ENCODE results near the gene CD84. TPM values are rescaled to one million over a fixed set of nuclear protein-coding genes. Genes with fewer than 3 reads are reported as not detected.
A peak's percentile ranks its signal among the peaks of the same experiment; 100 is the strongest.
"Not testable (repeated sequence)": the region's sequence is repeated elsewhere in the genome, so short reads cannot be mapped to it uniquely, and the experiment has no call there.

Gene CD84
- total RNA-seq, 2 donors from 2014 or later: 66.2 to 71.6 TPM

DNA sequence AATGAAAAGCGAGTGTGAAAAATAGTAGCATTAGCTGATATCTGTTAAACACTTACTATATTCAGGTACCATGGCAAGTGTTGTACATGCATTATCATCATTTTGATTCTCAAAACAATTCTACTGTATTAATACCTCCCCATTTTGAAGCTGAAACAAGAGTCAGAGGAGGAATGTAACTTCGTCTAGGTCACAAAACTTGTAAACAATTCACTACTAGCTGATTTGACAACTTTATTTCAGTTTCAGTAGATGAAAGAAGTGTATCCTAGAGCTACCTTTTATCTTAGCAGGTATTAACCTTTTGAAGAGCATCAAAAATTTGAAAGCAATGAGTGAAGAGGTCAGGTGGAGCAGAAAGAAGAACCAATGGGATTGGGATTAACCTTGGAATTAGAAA is 1.6 kb downstream of the CD84 start:
- H3K4me1 Mint-ChIP-seq: peaks cover 75% of the 10 kb centered on the region
- H3K27ac Mint-ChIP-seq: peak overlapping the region; percentile 96
- H3K9me3 ChIP-seq (ENCODE audit: control insufficient read depth, low read length, poor library complexity, severe bottlenecking): no peaks in the 10 kb centered on the region
- H3K36me3 Mint-ChIP-seq (ENCODE audit: low read depth): peaks cover 4% of the 10 kb centered on the region
- H3K27me3 Mint-ChIP-seq: no peaks in the 10 kb centered on the region
- peak overlapping the region; percentile 93 for H3K4me3 Mint-ChIP-seq
- peak; percentile 23 for ATAC-seq
- DNase-seq: no peak

DNA sequence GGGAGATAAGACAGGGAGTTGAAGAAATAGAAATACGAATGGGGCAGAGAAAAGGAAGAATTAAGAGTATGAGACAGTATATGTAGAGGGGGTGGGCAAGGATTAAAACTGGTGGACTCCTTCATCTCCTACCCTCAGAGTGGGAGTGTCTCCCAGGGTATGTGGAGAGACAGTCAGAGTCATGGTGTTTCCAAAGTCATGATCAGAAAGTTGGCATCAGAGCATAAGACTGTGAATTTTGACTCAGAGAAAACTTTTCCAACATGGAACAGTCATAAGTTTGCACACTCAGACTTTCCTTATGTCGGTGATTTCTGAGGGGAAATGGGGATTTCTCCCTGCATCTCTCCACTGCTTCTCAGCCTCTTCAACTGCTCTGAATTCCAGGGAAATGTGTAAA is 2.4 kb downstream of the CD84 start:
- no peak for DNase-seq
- Mint-ChIP-seq H3K4me1 (peaks cover 77% of the 10 kb centered on the region), H3K27me3 (no peaks in the 10 kb centered on the region), H3K36me3 (ENCODE audit: low read depth) (peaks cover 6% of the 10 kb centered on the region), H3K4me3 (peak overlapping the region; percentile 93), H3K27ac (peak overlapping the region; percentile 96)
- no peaks in the 10 kb centered on the region for H3K9me3 ChIP-seq (ENCODE audit: control insufficient read depth, low read length, poor library complexity, severe bottlenecking)
- no peak for ATAC-seq

DNA sequence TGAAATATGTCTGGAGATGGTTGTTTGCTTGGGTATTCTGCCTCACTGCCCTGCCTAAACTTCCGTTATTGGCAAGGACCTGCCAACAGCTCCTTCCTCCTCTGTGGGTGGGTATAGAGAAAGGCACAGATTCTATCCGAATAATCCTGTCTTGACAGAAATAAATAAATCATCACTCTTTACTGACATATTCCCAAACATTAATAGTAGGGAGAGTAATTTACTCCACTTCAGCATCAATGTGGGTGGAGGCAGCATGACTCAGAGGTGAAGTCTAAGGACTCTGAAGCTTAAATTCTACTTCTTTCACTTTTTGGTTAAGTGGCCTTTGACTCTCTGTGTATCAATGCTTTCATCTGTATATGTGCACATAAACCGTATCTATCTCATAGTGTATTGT is 2.9 kb downstream of the CD84 start:
- peak overlapping the region; percentile 96 for H3K27ac Mint-ChIP-seq
- H3K9me3 ChIP-seq (ENCODE audit: control insufficient read depth, low read length, poor library complexity, severe bottlenecking): no peaks in the 10 kb centered on the region

DNA sequence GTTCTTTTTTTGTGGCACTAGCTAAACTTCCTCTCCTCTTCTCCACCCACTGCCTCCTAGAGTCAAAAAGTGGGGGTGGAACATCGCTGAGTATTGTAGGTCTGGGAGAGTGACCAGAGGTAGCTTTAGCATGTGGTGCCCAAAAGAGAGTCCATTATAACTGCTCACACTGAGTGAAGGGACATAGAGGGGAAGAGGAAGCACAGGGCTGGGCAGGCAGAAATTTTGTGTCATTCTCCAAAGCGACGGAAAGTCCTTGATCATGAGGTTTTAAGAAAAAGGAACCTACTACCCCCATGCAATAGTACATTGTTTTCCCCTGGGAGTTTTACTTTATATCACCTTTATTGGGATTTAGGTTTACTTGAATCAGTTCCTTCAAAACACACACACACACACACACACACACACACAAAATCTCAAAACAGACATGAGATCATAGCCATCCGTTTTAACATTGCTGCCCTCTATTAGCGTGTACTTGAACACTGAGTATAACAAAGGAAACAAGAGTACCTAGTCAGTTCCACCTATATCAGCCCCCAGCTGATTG is 4.1 kb downstream of the CD84 start:
- H3K27me3 Mint-ChIP-seq: no peaks in the 10 kb centered on the region
- H3K4me3 Mint-ChIP-seq: peak overlapping the region; percentile 93
- peaks cover 71% of the 10 kb centered on the region for H3K4me1 Mint-ChIP-seq
- peaks cover 8% of the 10 kb centered on the region for H3K36me3 Mint-ChIP-seq (ENCODE audit: low read depth)
- ATAC-seq (peak; percentile 20), DNase-seq (no peak)
- H3K27ac Mint-ChIP-seq: peak overlapping the region; percentile 96
- H3K9me3 ChIP-seq (ENCODE audit: control insufficient read depth, low read length, poor library complexity, severe bottlenecking): no peaks in the 10 kb centered on the region

More for the DNA sequence above, 2.9 kb downstream of the CD84 start:
- peak; percentile 56 for ATAC-seq
- DNase-seq: no peak
- Mint-ChIP-seq H3K36me3 (ENCODE audit: low read depth) (peaks cover 6% of the 10 kb centered on the region), H3K27me3 (no peaks in the 10 kb centered on the region), H3K4me1 (peaks cover 78% of the 10 kb centered on the region), H3K4me3 (peak overlapping the region; percentile 93)

DNA sequence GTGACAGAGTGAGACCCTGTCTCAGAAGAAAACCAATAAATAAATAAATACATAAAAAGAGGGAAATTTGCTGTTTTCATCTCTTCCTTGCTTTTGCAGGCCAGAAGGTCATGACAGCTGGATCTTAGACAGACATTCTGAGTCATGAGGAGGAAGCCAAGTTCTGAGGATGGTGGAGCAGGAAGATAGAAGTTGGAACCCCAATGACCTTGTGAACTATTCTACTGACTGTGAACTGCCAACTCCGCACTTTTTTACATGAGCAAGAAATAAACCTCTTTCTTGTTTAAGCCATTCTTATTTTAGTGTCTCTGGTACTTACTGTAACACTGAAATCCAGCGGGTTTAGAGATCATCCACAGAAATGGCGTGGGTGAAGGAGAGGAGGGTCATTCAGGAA is 8.5 kb downstream of the CD84 start:
- Mint-ChIP-seq H3K27me3 (no peaks in the 10 kb centered on the region), H3K4me3 (peak overlapping the region; percentile 0), H3K36me3 (ENCODE audit: low read depth) (peaks cover 8% of the 10 kb centered on the region), H3K4me1 (peaks cover 63% of the 10 kb centered on the region), H3K27ac (peak overlapping the region; percentile 77)
- ATAC-seq: no peak
- no peaks in the 10 kb centered on the region for H3K9me3 ChIP-seq (ENCODE audit: control insufficient read depth, low read length, poor library complexity, severe bottlenecking)
- DNase-seq: no peak

DNA sequence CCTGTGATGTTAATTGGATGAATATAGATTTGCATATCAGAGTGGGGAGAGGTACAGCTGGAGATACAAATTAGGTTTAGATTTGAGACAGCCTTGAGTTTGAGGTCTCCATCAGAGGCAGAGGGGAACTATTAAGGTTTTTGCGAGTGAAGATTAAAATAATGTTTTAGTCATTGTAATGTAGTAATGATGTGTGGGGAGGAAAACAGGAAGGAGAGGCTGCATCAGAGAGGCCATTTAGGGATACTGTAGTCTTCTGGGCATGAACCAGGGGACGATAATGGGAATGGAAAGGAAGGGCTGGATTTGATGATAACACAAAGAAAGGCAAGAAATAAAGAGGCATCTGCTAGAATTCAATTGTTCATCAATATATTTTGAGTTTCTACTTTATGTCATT is 9.5 kb downstream of the CD84 start:
- Mint-ChIP-seq H3K4me1 (peaks cover 60% of the 10 kb centered on the region), H3K36me3 (ENCODE audit: low read depth) (peaks cover 8% of the 10 kb centered on the region), H3K27ac (peak overlapping the region; percentile 77)

GRCh38 chr1:160567858-160568682 is 11.2 kb downstream of the CD84 start:
- ATAC-seq: peak; percentile 94
- H3K9me3 ChIP-seq (ENCODE audit: control insufficient read depth, low read length, poor library complexity, severe bottlenecking): no peaks in the 10 kb centered on the region
- Mint-ChIP-seq H3K36me3 (ENCODE audit: low read depth) (peaks cover 10% of the 10 kb centered on the region), H3K27ac (peak overlapping the region; percentile 77), H3K4me3 (peak overlapping the region; percentile 80), H3K27me3 (no peaks in the 10 kb centered on the region), H3K4me1 (peaks cover 51% of the 10 kb centered on the region)
- peak; percentile 20 to 49 (median 31) for DNase-seq

More for the DNA sequence above, 9.5 kb downstream of the CD84 start:
- ATAC-seq (no peak), DNase-seq (no peak)
- Mint-ChIP-seq H3K27me3 (no peaks in the 10 kb centered on the region), H3K4me3 (peak overlapping the region; percentile 10)
- no peaks in the 10 kb centered on the region for H3K9me3 ChIP-seq (ENCODE audit: control insufficient read depth, low read length, poor library complexity, severe bottlenecking)

GRCh38 chr1:160567341-160567740 is 12.0 kb downstream of the CD84 start:
- Mint-ChIP-seq H3K4me3 (peak overlapping the region; percentile 80), H3K27ac (peak overlapping the region; percentile 77), H3K36me3 (ENCODE audit: low read depth) (peaks cover 13% of the 10 kb centered on the region), H3K27me3 (no peaks in the 10 kb centered on the region), H3K4me1 (peaks cover 46% of the 10 kb centered on the region)
- no peak for ATAC-seq
- DNase-seq: no peak
- H3K9me3 ChIP-seq (ENCODE audit: control insufficient read depth, low read length, poor library complexity, severe bottlenecking): peaks cover 4% of the 10 kb centered on the region

DNA sequence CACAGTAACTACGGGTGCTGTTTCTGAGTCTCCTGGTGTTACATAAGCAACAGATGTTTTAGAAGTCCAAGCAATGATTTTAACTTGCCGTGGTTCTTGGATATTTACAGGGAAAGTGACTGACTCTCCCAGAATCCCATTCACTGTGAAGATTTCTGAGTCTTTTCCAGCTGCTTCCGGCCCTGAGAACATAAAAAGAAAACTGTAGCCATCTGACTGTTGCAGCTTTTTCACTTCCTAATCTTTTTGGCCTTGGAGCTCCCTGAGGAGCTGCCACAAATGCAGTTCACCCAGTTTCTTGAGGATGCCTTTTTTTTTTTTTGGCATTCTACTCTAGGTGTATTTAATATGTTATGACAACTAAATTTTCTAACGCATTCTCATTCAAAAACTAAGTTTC is 13.7 kb downstream of the CD84 start:
- DNase-seq: no peak
- Mint-ChIP-seq H3K27ac (peak overlapping the region; percentile 77), H3K4me3 (peak overlapping the region; percentile 55)

DNA sequence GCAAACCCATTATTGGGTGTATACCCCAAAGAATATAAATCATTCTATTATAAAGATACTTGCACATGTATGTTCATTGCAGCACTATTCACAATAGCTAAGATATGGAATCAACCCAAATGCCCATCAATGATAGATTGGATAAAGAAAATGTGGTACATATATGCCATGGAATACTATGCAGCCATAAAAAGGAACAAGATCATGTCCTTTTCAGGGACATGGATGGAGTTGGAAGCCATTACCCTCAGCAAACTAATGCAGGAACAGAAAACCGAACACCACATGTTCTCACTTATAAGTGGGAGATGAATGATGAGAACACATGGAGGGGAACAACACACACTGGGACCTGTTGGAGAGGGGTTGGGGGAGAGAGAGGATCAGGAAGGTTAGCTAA is 16.1 kb downstream of the CD84 start:
- not testable (repeated sequence) for DNase-seq; H3K27ac Mint-ChIP-seq; ATAC-seq; H3K4me3 Mint-ChIP-seq; H3K27me3 Mint-ChIP-seq; H3K9me3 ChIP-seq (ENCODE audit: control insufficient read depth, low read length, poor library complexity, severe bottlenecking)
- Mint-ChIP-seq H3K4me1 (peaks cover 61% of the 10 kb centered on the region), H3K36me3 (ENCODE audit: low read depth) (peaks cover 12% of the 10 kb centered on the region)

More for the DNA sequence above, 13.7 kb downstream of the CD84 start:
- H3K4me1 Mint-ChIP-seq: peaks cover 49% of the 10 kb centered on the region
- ATAC-seq: no peak
- H3K27me3 Mint-ChIP-seq: no peaks in the 10 kb centered on the region
- H3K9me3 ChIP-seq (ENCODE audit: control insufficient read depth, low read length, poor library complexity, severe bottlenecking): peaks cover 4% of the 10 kb centered on the region
- H3K36me3 Mint-ChIP-seq (ENCODE audit: low read depth): peaks cover 7% of the 10 kb centered on the region

GRCh38 chr1:160562745-160563144 is 16.6 kb downstream of the CD84 start:
- H3K27ac Mint-ChIP-seq; H3K9me3 ChIP-seq (ENCODE audit: control insufficient read depth, low read length, poor library complexity, severe bottlenecking); DNase-seq; ATAC-seq; H3K27me3 Mint-ChIP-seq: not testable (repeated sequence)
- peak overlapping the region; percentile 34 for H3K4me3 Mint-ChIP-seq
- peaks cover 58% of the 10 kb centered on the region for H3K4me1 Mint-ChIP-seq
- H3K36me3 Mint-ChIP-seq (ENCODE audit: low read depth): peaks cover 12% of the 10 kb centered on the region

DNA sequence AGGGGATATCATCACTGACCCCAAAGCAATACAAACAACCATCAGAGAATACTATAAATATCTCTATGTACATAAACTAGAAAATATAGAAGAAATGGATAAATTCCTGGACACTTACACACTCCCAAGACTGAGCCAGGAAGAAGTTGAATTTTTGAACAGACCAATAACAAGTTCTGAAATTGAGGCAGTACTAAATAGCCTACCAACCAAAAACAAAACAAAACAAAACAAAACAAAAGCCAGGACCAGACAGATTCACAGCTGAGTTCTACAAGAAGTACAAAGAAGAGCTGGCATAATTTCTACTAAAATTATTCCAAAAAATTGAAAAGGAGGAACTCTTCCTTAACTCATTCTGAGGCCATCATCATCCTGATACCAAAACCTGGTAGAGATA is 18.5 kb downstream of the CD84 start:
- Mint-ChIP-seq H3K27me3 (no peaks in the 10 kb centered on the region), H3K4me1 (peaks cover 52% of the 10 kb centered on the region), H3K4me3 (peak overlapping the region; percentile 90), H3K36me3 (ENCODE audit: low read depth) (peaks cover 13% of the 10 kb centered on the region), H3K27ac (peak overlapping the region; percentile 98)
- DNase-seq (no peak), ATAC-seq (peak; percentile 62)
- peaks cover 4% of the 10 kb centered on the region for H3K9me3 ChIP-seq (ENCODE audit: control insufficient read depth, low read length, poor library complexity, severe bottlenecking)

- ATAC-seq: peak; percentile 72
- Mint-ChIP-seq H3K36me3 (ENCODE audit: low read depth) (peaks cover 13% of the 10 kb centered on the region), H3K27ac (peak overlapping the region; percentile 98), H3K4me3 (peak overlapping the region; percentile 90), H3K4me1 (peaks cover 48% of the 10 kb centered on the region), H3K27me3 (no peaks in the 10 kb centered on the region)
- H3K9me3 ChIP-seq (ENCODE audit: control insufficient read depth, low read length, poor library complexity, severe bottlenecking): peaks cover 4% of the 10 kb centered on the region
- DNase-seq: no peak
Measured at GRCh38 chr1:160560045-160560705, 19.1 kb downstream of the CD84 start.
